NCI-H345 treated with DMSO at 0.1 percent for 48 hours (cell line): ENCODE measurements around the gene RAB20.
"Not testable (repeated sequence)": the region's sequence is repeated elsewhere in the genome, so short reads cannot be mapped to it uniquely, and the experiment has no call there.

Experiments
- DNase-seq: peaks from one replicate; lab custom pipeline; 2025; ENCODE audit not compliant: unreplicated experiment; lab: John Stamatoyannopoulos, UW

The RAB20 gene

GRCh38 chr13:110511509-110512181, 49.9 kb downstream of the RAB20 start:
- no peak for DNase-seq

DNA sequence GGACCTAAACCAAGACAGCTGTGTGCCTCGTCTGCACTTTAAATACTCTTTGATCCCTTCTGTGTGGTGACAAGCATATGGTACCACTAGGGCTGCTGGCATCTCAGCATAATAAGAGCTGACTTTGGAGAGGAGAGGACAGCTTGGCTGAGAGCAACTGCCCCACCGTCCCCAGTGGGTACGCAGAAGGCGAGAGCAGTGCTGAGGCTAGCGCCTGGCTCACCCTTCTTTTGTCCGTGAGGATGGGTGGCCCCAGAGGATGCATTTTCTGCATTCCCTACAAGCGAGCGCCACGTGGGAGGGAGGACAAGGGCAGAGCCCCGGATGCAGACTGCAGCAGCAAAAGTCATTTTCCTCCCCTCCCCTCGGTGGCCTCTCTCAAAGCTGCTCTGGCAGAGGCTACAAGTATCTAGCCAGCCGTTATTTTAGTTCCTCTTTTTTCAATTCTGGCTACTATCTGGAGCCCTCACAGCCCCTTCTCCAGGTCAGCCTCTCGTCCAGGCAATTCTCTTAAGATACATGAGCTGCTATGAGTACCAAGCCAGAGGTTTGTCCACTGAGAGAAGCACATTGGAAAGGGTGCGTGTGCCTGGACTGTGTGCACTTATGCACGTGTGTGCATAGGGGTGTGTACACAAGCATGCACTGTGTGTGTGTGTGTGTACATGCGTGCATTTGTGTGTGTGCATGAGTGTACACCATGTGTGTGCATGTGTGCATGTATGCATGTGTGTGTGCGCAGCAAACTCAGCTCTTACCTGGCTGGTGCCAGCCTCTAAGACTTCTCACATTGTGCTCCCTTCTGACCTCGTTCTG, 51.3 kb downstream of the RAB20 start:
- no peak for DNase-seq

DNA sequence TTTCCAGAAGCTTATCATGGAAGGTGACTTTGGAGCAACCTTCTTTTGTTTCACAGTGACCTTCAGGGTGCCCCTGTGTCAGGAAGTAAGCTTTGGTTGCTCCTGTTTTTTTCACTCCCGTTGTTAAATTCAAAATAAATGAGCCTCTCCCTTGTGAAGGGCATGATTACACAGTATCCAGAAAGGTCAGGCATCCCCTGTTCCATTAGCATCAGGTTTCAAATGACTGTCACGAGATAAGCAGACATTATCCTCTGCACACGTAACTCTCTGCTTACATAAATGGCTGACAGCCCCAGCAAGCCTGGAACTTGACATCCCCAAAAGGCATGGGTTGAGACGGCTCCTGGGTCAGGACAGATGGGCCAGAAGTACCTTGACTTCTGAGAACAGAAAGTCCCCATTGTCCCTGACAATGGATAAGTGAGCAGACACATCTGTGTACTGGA, 52.0 kb downstream of the RAB20 start:
- DNase-seq, result peak; percentile 53

DNA sequence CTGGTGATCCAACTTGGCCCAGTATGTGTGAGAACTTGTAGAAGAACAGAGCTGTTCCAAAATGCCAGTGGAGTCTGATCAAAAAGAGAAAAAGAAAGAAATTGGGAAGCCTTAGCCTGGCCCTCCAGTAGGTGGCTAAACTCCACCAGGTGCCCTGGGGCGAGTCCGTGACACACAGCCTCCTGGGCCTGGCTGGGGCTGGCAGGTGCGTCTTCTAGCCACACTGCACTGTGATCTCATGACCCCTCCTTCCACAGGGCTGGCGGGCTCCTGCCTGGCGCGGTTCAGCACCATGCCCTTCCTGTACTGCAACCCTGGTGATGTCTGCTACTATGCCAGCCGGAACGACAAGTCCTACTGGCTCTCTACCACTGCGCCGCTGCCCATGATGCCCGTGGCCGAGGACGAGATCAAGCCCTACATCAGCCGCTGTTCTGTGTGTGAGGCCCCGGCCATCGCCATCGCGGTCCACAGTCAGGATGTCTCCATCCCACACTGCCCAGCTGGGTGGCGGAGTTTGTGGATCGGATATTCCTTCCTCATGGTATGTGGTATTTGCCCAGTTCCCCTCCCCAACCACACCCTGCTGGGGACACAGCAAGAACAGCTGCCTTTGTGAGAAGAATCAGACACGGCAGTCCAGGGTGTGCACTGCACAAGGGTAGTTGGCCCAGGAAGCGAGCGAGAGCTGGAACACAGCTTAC, 53.7 kb downstream of the RAB20 start:
- DNase-seq, result no peak

- no peak for DNase-seq
Measured at GRCh38 chr13:110506859-110507566, 54.5 kb downstream of the RAB20 start.

GRCh38 chr13:110506396-110506795, 55.1 kb downstream of the RAB20 start:
- DNase-seq, result no peak

GRCh38 chr13:110505594-110505993, 55.9 kb downstream of the RAB20 start:
- DNase-seq, result no peak

- no peak for DNase-seq
Measured at GRCh38 chr13:110503979-110504499, 57.5 kb downstream of the RAB20 start.

DNA sequence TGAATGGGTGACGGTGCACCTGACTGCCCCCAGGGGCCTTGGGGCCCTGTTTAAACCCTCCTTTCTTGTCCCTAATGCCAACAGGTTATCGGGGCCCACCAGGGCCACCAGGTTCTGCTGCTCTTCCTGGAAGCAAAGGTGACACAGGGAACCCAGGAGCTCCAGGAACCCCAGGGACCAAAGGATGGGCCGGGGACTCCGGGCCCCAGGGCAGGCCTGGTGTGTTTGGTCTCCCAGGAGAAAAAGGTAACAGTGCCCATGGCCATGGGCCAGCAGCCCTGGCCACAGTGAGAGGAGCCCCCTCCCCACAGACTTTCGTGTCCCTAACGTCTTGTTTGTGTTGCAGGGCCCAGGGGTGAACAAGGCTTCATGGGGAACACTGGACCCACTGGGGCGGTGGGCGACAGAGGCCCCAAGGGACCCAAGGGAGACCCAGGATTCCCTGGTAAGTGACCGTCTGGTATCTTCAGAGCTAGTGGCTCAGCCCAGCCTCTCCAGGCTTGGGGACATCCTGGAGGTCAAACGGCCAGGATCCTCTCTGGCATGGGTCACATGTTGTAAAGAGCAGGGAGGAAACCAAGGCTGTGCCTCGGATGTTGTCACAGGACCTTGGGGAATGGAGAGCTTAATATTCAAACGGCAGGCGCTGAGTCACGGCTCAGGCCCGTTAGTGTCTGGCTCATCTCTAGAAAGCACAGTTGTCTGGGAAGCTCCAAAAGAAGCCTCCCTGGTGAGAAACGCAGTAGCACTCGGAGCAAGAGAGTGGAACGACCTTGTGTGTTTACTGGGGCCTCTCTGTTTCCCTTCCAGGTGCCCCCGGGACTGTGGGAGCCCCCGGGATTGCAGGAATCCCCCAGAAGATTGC, 58.3 kb downstream of the RAB20 start:
- no peak for DNase-seq

DNA sequence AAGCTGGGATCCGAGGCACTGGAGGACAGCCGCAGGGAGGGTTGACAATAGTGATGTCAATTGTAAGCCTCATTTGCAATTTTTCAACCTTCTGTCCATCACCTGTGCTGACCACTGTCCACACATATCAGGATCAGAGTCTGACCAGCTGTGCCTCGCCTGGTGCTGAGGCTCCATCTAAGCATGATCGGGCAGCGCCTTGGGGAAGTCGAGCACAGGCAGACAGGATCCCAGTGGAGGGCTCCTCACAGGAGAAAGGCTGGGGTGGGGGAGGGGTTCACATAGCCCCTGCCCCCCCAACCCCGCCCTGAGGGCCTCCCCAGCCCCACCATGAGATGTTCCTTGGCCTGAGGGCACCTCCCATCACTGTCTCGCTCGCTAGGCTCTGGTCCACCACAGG, 60.3 kb downstream of the RAB20 start:
- DNase-seq, result no peak

- DNase-seq, result no peak
Measured at GRCh38 chr13:110500341-110500740, 61.2 kb downstream of the RAB20 start.

DNA sequence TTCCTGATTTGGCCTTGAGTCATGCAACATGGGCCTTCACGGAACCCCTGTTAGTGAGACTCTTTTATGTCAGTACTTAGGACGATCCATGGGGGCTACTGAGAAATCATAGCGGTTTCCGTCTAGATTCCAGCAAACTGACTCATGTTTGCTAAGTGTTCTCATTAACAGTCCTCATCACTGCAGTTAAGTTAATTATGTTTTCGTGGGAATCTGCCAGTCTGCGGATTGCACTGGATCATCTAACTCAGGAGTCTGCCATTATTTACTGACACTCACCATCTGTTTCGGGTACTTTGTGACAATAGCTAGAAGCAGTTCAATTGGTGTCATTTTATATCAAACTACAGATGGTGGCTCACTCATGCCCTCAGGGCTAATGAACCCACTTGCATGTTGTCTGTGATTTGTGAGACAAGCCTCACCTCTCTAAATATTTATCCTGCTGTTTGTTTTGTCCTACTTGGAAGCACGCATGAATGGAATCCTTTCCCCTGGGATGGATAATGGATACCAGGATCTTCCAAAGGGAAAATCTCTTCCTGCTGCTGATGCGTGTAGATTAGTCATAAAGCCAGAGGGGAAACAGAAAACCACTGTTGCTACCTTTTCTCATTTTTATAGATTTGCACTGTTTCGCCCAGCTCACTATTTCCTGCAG, 61.8 kb downstream of the RAB20 start:
- peak; percentile 96 for DNase-seq

- DNase-seq, result no peak
Measured at GRCh38 chr13:110498765-110499164, 62.8 kb downstream of the RAB20 start.

DNA sequence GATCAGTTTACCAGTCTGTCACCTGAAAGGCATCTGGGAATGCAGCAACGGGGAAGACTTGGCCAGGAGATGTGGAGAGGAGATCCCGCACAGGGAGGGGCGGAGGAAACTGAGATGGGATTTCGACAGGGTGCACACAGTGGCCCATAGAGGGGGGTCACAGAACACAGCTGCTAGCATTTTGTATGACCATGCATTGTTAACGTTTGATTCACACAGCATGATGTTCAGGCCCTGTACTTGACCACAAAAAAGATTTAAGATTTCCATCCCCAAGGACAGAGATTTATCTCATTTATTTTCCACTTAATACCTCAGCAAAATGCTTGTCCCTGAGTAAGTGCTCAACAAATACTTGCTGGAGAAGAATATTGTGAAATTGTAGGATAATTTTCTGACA, 63.2 kb downstream of the RAB20 start:
- DNase-seq, result no peak

GRCh38 chr13:110497896-110498295, 63.6 kb downstream of the RAB20 start:
- DNase-seq, result not testable (repeated sequence)

GRCh38 chr13:110497003-110497402, 64.5 kb downstream of the RAB20 start:
- no peak for DNase-seq

- DNase-seq, result no peak
Measured at GRCh38 chr13:110496281-110496680, 65.2 kb downstream of the RAB20 start.

DNA sequence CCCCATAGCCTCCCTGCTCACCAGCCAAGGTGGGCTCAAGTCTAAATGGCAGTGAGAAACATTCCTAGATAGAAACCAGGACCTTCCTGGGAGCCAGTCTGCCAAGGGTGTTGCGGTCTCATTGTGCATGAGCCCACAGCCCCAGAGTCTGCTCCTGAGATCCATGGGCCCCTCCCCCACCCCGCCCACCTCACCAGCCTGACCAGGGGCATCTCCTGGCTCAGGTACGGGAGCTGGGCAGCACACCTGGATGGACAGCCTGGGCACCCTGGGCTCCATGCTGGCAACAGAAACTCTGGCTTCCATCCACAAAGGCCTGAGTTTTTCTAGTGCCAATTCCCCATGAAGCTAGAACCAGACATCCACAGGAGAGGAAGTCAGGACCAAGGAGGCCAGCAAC, 65.6 kb downstream of the RAB20 start:
- no peak for DNase-seq

- DNase-seq, result no peak
Measured at GRCh38 chr13:110495376-110495775, 66.1 kb downstream of the RAB20 start.

GRCh38 chr13:110493613-110494012, 67.9 kb downstream of the RAB20 start:
- no peak for DNase-seq
